HEK293T (cell line): ENCODE measurements around the gene CLOCK.

ENCODE experiments used
- CTCF ChIA-PET: fragments of 350-600 bp; formaldehyde crosslinking; extraction: SDS; loops from one replicate; lab custom pipeline; 2021; ENCODE audit warnings: antibody characterized with exemption, inconsistent platforms; lab: Yijun Ruan, JAX
- POLR2A ChIA-PET: fragments of 350-600 bp; formaldehyde crosslinking; extraction: SDS; loops from one replicate; lab custom pipeline; 2020; ENCODE audit warnings: antibody characterized with exemption, inconsistent platforms; lab: Yijun Ruan, JAX
- DNase-seq: peaks from one replicate; pipeline ENCODE4 v3.0.0; 2012; ENCODE audit warnings: mixed read lengths; ENCODE audit errors: extremely low spot score
- ARNT ChIP-seq: fragments of 450-650 bp; IDR thresholded peaks from 2 replicates; pipeline ENCODE4 v1.6.1; 2017; ENCODE audit warnings: mild to moderate bottlenecking
- BHLHE40 ChIP-seq: fragments of 450-650 bp; IDR thresholded peaks from 2 replicates; pipeline ENCODE4 v1.6.1; 2016; ENCODE audit warnings: mild to moderate bottlenecking, moderate library complexity, borderline replicate concordance
- CTBP1 ChIP-seq: fragments of 450-650 bp; IDR thresholded peaks from 2 replicates; pipeline ENCODE4 v1.6.1; 2016; ENCODE audit warnings: borderline replicate concordance
- ELF4 ChIP-seq: fragments of 450-650 bp; IDR thresholded peaks from 2 replicates; pipeline ENCODE4 v1.6.1; 2017; ENCODE audit warnings: antibody characterized with exemption
- FOXA1 ChIP-seq: fragments of 450-650 bp; IDR thresholded peaks from 2 replicates; pipeline ENCODE4 v1.6.1; 2016; ENCODE audit warnings: mild to moderate bottlenecking
- FOXK2 ChIP-seq: fragments of 450-650 bp; IDR thresholded peaks from 2 replicates; pipeline ENCODE4 v1.6.1; 2016; ENCODE audit warnings: mild to moderate bottlenecking
- FOXM1 ChIP-seq: fragments of 450-650 bp; IDR thresholded peaks from 2 replicates; pipeline ENCODE4 v1.6.1; 2017; ENCODE audit warnings: mild to moderate bottlenecking, borderline replicate concordance
- HDGF ChIP-seq: fragments of 450-650 bp; IDR thresholded peaks from 2 replicates; pipeline ENCODE4 v1.6.1; 2017; ENCODE audit warnings: antibody characterized with exemption, borderline replicate concordance
- L3MBTL2 ChIP-seq: fragments of 450-650 bp; conservative IDR thresholded peaks from 2 replicates; pipeline ENCODE4 v1.6.1; 2016; ENCODE audit warnings: mild to moderate bottlenecking
- LEF1 ChIP-seq: fragments of 450-650 bp; IDR thresholded peaks from 2 replicates; pipeline ENCODE4 v1.6.1; 2017; ENCODE audit warnings: mild to moderate bottlenecking, borderline replicate concordance
- NFRKB ChIP-seq: fragments of 450-650 bp; IDR thresholded peaks from 2 replicates; pipeline ENCODE4 v1.6.1; 2016; ENCODE audit warnings: mild to moderate bottlenecking, moderate library complexity
- SP1 ChIP-seq: fragments of 450-650 bp; IDR thresholded peaks from 2 replicates; pipeline ENCODE4 v1.6.1; 2017
- SUZ12 ChIP-seq: fragments of 450-650 bp; IDR thresholded peaks from 2 replicates; pipeline ENCODE4 v1.6.1; 2016; ENCODE audit warnings: mild to moderate bottlenecking
- TARDBP ChIP-seq: fragments of 450-650 bp; IDR thresholded peaks from 2 replicates; pipeline ENCODE4 v1.6.1; 2016
- ZNF384 ChIP-seq: fragments of 450-650 bp; IDR thresholded peaks from 2 replicates; pipeline ENCODE4 v1.6.1; 2016
- TF ChIP-seq, protein P1 (sequence below): fragments of 450-650 bp; IDR thresholded peaks from 2 replicates; pipeline ENCODE4 v1.6.1; 2016

Gene CLOCK

GRCh38 chr4:55398461-55398860 lies 148.2 kb downstream of the CLOCK start:
- TF ChIP-seq TARDBP (no peak), LEF1 (no peak), SUZ12 (no peak), SP1 (no peak), HDGF (no peak), NFRKB (no peak), FOXA1 (no peak)
- ChIA-PET CTCF (interaction anchor here (0.5 to 1.3 kb wide), 2 partner anchors 51 to 902 kb away, joined by 3 read pairs; no protein-coding TSS in a partner anchor), POLR2A (interaction anchor here (0.7 to 0.8 kb wide), 3 partner anchors 12 to 158 kb away, joined by 3 to 6 read pairs (median 3); no protein-coding TSS in a partner anchor)
- DNase-seq: no peak

DNA sequence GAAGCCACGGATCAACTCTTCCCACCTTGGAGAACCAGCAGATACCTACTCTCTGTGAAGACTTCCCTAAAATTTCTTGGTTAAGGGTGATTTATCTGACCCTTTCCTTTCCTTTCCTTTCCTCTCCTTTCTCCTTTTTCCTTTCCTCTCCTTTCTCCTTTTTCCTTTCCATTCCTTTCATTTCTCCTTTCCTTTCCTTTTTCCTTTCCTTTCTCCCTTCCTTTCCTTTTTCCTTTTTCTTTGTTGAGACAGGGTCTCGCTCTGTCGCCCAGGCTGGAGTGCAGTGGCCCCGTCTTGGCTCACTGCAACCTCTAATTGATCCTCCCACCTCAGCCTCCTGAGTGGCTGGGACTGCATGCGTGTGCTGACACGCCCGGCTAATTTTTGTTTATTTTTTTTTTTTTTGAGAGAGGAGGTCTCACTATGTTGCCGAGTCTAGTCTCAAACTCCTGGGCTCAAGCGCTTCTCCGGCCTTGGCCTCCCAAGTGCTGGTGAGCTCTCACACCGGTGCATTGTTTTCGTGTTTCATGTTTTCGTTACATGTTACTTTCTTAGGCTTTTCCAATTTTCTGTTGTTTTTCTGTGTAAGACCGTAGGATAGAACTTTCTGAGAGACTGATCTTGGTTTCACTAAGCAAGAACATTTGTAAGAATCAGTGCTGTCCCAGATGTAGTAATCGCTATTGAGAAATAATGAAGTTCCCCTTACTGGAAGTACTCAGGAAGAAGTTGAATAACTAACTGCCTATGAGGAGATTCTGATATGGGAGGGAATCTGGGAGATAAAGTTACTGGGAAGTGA lies 149.0 kb downstream of the CLOCK start:
- CTCF ChIA-PET: interaction anchor here (0.5 to 1.3 kb wide), 2 partner anchors 51 to 903 kb away, joined by 3 read pairs; no protein-coding TSS in a partner anchor
- TF ChIP-seq TARDBP (no peak), SUZ12 (no peak), L3MBTL2 (no peak), FOXK2 (no peak), ARNT (no peak), FOXM1 (no peak), ZNF384 (no peak), BHLHE40 (no peak), HDGF (no peak), ELF4 (no peak), NFRKB (no peak), SP1 (no peak), CTBP1 (no peak), LEF1 (no peak)
- TF ChIP-seq, protein P1, sequence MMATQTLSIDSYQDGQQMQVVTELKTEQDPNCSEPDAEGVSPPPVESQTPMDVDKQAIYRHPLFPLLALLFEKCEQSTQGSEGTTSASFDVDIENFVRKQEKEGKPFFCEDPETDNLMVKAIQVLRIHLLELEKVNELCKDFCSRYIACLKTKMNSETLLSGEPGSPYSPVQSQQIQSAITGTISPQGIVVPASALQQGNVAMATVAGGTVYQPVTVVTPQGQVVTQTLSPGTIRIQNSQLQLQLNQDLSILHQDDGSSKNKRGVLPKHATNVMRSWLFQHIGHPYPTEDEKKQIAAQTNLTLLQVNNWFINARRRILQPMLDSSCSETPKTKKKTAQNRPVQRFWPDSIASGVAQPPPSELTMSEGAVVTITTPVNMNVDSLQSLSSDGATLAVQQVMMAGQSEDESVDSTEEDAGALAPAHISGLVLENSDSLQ: no peak
- DNase-seq: no peak
- POLR2A ChIA-PET: interaction anchor here (0.7 to 0.8 kb wide), 3 partner anchors 12 to 159 kb away, joined by 3 to 6 read pairs (median 3); no protein-coding TSS in a partner anchor

DNA sequence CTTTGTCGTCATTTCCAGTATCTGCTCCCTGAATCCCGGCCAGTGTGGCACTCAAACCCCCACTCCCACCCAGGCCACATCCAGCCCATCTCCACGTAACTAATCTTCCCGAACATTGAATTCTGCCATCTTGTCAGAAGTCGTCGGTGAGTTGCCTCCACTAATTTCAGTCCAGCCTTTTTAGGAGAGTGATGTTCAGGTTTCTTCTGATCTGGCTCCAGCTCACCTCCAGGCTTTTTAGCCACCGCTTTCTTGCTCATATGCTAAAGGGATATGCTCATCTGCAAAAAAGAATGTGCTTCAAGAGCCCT lies 149.6 kb downstream of the CLOCK start:
- no peak for TF ChIP-seq HDGF
- no peak for TF ChIP-seq L3MBTL2
- TF ChIP-seq BHLHE40: no peak
- TF ChIP-seq LEF1: no peak
- TF ChIP-seq ARNT: no peak
- TF ChIP-seq FOXK2: no peak
- no peak for TF ChIP-seq ELF4
- no peak for TF ChIP-seq FOXM1
- TF ChIP-seq ZNF384: no peak
- TF ChIP-seq NFRKB: no peak
- TF ChIP-seq SUZ12: no peak
- TF ChIP-seq, protein P1: no peak
- no peak for TF ChIP-seq SP1
- TF ChIP-seq CTBP1: no peak
- TF ChIP-seq TARDBP: no peak
- no peak for TF ChIP-seq FOXA1
- DNase-seq: no peak
- ChIA-PET CTCF (interaction anchor here (0.6 kb wide), 1 partner anchor 1939 kb away, joined by 3 read pairs; no protein-coding TSS in a partner anchor), POLR2A (interaction anchor here (1.1 to 3.0 kb wide), 2 partner anchors 11 to 51 kb away, joined by 4 to 28 read pairs; partner anchors contain the start of gene SRD5A3)

DNA sequence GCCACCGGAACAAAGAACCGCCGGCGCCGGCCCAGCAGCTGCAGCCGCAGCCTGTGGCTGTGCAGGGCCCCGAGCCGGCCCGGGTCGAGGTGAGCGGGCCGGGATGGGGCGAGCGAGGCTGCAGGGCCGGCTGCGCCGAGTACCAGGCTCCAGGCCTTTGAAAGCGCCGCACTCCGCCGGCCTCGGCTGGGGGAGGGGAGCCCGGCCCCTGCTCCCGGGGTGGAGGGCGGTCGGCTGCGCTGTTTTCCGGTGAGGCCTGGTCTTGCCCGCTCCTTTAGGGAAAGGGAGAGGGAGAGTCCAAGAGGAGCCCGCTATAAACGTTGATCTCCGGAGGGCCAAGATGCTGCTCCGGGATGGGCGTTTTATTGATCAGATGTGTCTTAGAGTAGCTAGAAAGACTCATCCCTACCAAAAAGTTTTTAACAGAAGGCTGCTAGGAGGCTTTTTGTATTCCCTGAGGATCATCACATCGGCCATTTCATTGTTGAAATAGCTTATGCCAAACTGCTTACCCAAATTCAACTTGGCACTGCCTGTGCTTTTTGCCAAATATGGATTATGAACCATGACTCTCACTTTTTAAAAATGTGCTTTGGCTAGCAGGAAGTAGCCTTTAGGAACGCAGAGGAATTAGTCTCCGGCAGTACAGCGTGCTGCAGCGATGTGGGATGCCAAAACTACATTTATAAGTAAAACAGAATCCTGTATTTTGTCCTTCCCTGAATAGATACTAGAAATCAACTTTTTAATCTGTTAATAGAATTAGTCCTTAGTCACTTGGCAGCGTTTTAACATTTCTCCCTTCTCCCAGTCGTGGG lies 150.2 kb downstream of the CLOCK start:
- no peak for TF ChIP-seq TARDBP
- TF ChIP-seq LEF1: no peak
- TF ChIP-seq BHLHE40: no peak
- no peak for TF ChIP-seq FOXM1
- no peak for TF ChIP-seq ZNF384
- no peak for TF ChIP-seq ARNT
- DNase-seq: peak; percentile 47
- CTCF ChIA-PET: interaction anchor here (0.6 kb wide), 1 partner anchor 1939 kb away, joined by 3 read pairs; no protein-coding TSS in a partner anchor
- POLR2A ChIA-PET: interaction anchor here (1.1 to 3.0 kb wide), 5 partner anchors 10 to 145 kb away, joined by 3 to 28 read pairs (median 4); partner anchors contain the start of gene SRD5A3

DNA sequence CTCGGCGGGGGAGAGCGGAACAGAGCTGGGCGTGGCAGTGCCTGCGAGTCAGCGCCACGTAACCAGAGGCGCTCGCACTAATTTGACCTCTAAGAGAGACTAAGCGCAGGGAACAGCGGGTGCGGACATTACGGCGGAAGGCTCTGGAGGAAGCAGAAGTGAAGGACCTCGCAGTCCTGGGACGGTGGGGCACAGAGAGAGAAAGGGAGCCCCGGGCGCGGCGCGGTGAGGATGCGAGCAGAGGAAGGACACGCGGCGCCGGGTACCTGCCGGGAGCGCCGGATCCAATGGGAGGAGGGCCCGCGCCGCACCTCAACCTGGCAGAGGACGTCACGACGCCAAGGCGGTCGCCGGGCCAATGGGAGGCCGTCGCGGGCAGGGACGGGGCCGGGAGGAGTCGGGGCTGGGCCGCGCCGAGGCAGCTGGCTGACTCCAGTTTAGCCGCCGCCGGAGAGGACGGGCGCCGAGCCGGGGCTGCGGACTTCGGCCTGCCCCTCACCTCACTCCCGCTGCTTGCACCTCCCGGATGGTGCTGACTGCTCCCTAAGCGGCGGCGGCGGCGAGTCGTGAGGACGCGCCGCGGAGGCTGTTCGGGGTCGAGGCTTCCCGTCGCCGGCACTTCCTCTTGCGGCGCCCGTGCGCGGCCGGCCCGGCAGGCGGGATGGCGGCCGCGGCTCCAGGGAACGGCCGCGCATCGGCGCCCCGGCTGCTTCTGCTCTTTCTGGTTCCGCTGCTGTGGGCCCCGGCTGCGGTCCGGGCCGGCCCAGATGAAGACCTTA lies 151.0 kb downstream of the CLOCK start, which contains the start of gene TMEM165:
Gene TMEM165 (plus strand): TSS at position 429 of the 779 bp plus-strand sequence. CDS start 233 bp downstream, at position 662.
- peak; percentile 86 for DNase-seq
- no peak for TF ChIP-seq NFRKB
- peak; percentile 77; the same call in 1 of the 2 replicates for TF ChIP-seq CTBP1
- TF ChIP-seq, protein P1: no peak
- peak; percentile 88 for TF ChIP-seq L3MBTL2
- no peak for TF ChIP-seq ARNT
- no peak for TF ChIP-seq SP1
- TF ChIP-seq ZNF384: no peak
- ChIA-PET POLR2A (interaction anchor here (1.0 to 3.0 kb wide), 9 partner anchors 10 to 738 kb away, joined by 3 to 28 read pairs (median 4); partner anchors contain the start of genes KIT and SRD5A3), CTCF (no interaction called here)
